Osteoblast (primary cell): ENCODE measurements around the gene COX6A1. TPM values are rescaled to one million over a fixed set of nuclear protein-coding genes. Genes with fewer than 3 reads are reported as not detected.
"Not testable (repeated sequence)": the region's sequence is repeated elsewhere in the genome, so short reads cannot be mapped to it uniquely, and the experiment has no call there.

Experiments
- DNase-seq: peaks from one replicate; pipeline ENCODE4 v3.0.0; 2011; ENCODE audit warnings: low spot score, mixed read lengths; ENCODE audit not compliant: insufficient read length; ENCODE audit errors: missing footprints
- H2AFZ ChIP-seq: 2 replicates; pipeline ENCODE4 v1.6.0; 2011; ENCODE audit warnings: mild to moderate bottlenecking, low read length
- H3K27ac ChIP-seq: 2 replicates; pipeline ENCODE4 v1.5.1; 2011; ENCODE audit warnings: mild to moderate bottlenecking, low read depth, low read length, moderate library complexity
- H3K27me3 ChIP-seq: 2 replicates; pipeline ENCODE4 v1.6.0; 2012; ENCODE audit warnings: mild to moderate bottlenecking, control low read depth, inconsistent platforms, low read length, moderate library complexity; ENCODE audit not compliant: insufficient read depth
- H3K36me3 ChIP-seq: 2 replicates; pipeline ENCODE4 v1.5.1; 2011; ENCODE audit warnings: mild to moderate bottlenecking, low read length, control low read depth, moderate library complexity; ENCODE audit not compliant: insufficient read depth
- H3K4me1 ChIP-seq: 2 replicates; pipeline ENCODE4 v1.5.1; 2011; ENCODE audit warnings: mild to moderate bottlenecking, low read length, control low read depth, moderate library complexity; ENCODE audit not compliant: insufficient read depth
- H3K4me2 ChIP-seq: 2 replicates; pipeline ENCODE4 v1.6.0; 2011; ENCODE audit warnings: mild to moderate bottlenecking, low read length; ENCODE audit not compliant: insufficient read depth
- H3K4me3 ChIP-seq: fragments of 200-600 bp; sonication (generic); 3 replicates; pipeline ENCODE4 v1.5.1; 2012; ENCODE audit warnings: mild to moderate bottlenecking, low read length, inconsistent platforms; ENCODE audit not compliant: insufficient read depth
- H3K79me2 ChIP-seq: 2 replicates; pipeline ENCODE4 v1.6.0; 2012; ENCODE audit warnings: mild to moderate bottlenecking, low read length, control low read depth, inconsistent platforms; ENCODE audit not compliant: insufficient read depth
- H3K9me3 ChIP-seq: 2 replicates; pipeline ENCODE4 v1.5.1; 2011; ENCODE audit warnings: low read depth, low read length, control low read depth
- H4K20me1 ChIP-seq: 2 replicates; pipeline ENCODE4 v1.6.0; 2012; ENCODE audit warnings: mild to moderate bottlenecking, low read length, control low read depth; ENCODE audit not compliant: insufficient read depth
- total RNA-seq: library from RNA; depleted of rRNA; stranded (reverse); fragments of >200 nt; gene quantifications from 2 replicates; pipeline ENCODE4 v1.2.3, GENCODE V29; 2012
- TF ChIP-seq, protein P1 (sequence below): IDR thresholded peaks from 2 replicates; pipeline ENCODE4 v1.5.1; 2011; ENCODE audit warnings: mild to moderate bottlenecking, low read depth, low read length, moderate library complexity; ENCODE audit errors: extremely low read depth

COX6A1 gene
- total RNA-seq, 1 donor: 256 TPM

DNA sequence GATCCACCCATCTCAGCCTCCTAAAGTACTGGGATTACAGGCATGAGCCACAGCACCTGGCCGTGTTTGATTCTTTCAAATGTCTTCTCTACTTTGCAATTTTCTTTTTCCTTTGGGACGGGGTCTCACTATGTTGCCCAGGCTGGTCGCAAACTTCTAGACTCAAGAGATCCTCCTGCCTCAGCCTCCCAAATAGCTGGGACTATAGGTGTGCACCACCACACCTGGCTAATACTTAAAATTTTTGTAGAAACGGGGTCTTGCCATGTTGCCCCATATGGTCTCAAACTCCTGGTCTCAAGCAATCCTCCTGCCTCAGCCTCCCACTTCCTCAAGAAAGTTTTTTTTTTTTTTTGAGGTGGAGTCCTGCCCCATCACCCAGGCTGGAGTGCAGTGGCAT lies 10.1 kb downstream of the COX6A1 start:
- TF ChIP-seq, protein P1, sequence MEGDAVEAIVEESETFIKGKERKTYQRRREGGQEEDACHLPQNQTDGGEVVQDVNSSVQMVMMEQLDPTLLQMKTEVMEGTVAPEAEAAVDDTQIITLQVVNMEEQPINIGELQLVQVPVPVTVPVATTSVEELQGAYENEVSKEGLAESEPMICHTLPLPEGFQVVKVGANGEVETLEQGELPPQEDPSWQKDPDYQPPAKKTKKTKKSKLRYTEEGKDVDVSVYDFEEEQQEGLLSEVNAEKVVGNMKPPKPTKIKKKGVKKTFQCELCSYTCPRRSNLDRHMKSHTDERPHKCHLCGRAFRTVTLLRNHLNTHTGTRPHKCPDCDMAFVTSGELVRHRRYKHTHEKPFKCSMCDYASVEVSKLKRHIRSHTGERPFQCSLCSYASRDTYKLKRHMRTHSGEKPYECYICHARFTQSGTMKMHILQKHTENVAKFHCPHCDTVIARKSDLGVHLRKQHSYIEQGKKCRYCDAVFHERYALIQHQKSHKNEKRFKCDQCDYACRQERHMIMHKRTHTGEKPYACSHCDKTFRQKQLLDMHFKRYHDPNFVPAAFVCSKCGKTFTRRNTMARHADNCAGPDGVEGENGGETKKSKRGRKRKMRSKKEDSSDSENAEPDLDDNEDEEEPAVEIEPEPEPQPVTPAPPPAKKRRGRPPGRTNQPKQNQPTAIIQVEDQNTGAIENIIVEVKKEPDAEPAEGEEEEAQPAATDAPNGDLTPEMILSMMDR: no peak

DNA sequence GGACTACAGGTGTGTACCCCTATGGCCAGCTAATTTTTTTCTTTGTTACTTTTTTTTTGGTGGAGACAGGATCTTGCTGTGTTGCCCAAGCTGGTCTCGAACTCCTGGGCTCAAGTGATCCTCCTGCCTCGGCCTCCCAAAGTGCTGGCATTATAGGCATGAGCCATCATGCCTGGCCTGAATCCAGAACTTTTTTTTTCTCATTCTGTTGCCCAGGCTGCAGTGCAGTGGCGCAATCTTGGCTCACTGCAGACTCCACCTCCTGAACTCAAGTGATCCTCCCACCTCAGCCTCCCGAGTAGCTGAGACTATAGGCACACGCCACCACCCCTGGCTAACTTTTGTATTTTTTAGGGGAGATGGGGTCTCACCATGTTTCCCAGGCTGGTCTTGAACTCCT lies 14.6 kb downstream of the COX6A1 start:
- not testable (repeated sequence) for H3K4me2 ChIP-seq, DNase-seq, H2AFZ ChIP-seq, H3K27me3 ChIP-seq, H3K27ac ChIP-seq, H3K4me3 ChIP-seq, H3K4me1 ChIP-seq, H3K9me3 ChIP-seq
- Histone ChIP-seq H3K36me3 (peaks cover 36% of the 10 kb centered on the region), H3K79me2 (peaks cover 43% of the 10 kb centered on the region), H4K20me1 (peaks cover 20% of the 10 kb centered on the region)

More for the DNA sequence above, 10.1 kb downstream of the COX6A1 start:
- Histone ChIP-seq H3K9me3 (no peaks in the 10 kb centered on the region), H2AFZ (no peak overlapping the region), H3K27ac (no peak overlapping the region), H3K27me3 (no peaks in the 10 kb centered on the region), H3K4me1 (peaks cover 14% of the 10 kb centered on the region), H3K4me2 (peak overlapping the region; percentile 79), H4K20me1 (peaks cover 15% of the 10 kb centered on the region), H3K4me3 (no peak overlapping the region), H3K79me2 (peaks cover 76% of the 10 kb centered on the region), H3K36me3 (peaks cover 31% of the 10 kb centered on the region)
- DNase-seq: no peak

- Histone ChIP-seq H4K20me1 (peaks cover 17% of the 10 kb centered on the region), H2AFZ (no peak overlapping the region), H3K27ac (no peak overlapping the region), H3K4me1 (no peaks in the 10 kb centered on the region), H3K4me2 (no peak overlapping the region), H3K9me3 (no peaks in the 10 kb centered on the region), H3K36me3 (peaks cover 40% of the 10 kb centered on the region), H3K4me3 (no peak overlapping the region), H3K79me2 (peaks cover 36% of the 10 kb centered on the region), H3K27me3 (no peaks in the 10 kb centered on the region)
- TF ChIP-seq, protein P1: no peak
- peak; percentile 73 for DNase-seq
These were observed 15.3 kb downstream of the COX6A1 start for GRCh38 chr12:120453060-120453750.

- Histone ChIP-seq H3K27me3 (no peaks in the 10 kb centered on the region), H3K4me3 (no peak overlapping the region), H3K36me3 (peaks cover 47% of the 10 kb centered on the region), H2AFZ (no peak overlapping the region), H3K27ac (no peak overlapping the region), H3K4me1 (no peaks in the 10 kb centered on the region), H4K20me1 (peaks cover 17% of the 10 kb centered on the region), H3K4me2 (no peak overlapping the region), H3K9me3 (no peaks in the 10 kb centered on the region), H3K79me2 (peaks cover 31% of the 10 kb centered on the region)
- TF ChIP-seq, protein P1: peak; percentile 66
- peak; percentile 80 for DNase-seq
These were observed 16.1 kb downstream of the COX6A1 start for GRCh38 chr12:120453977-120454376.
